GM06990 (cell line): ENCODE results near the gene PRDM9.
"Not testable (repeated sequence)": the region's sequence is repeated elsewhere in the genome, so short reads cannot be mapped to it uniquely, and the experiment has no call there.

ENCODE experiments used
- DNase-seq: peaks from one replicate; pipeline ENCODE4 v3.0.0-alpha.2; 2011; ENCODE audit not compliant: insufficient read length; ENCODE audit errors: extremely low read depth
- H3K27me3 ChIP-seq: replicated peaks from 2 replicates; pipeline ENCODE4 v1.6.0; 2011; ENCODE audit warnings: low read length; ENCODE audit not compliant: control insufficient read depth, insufficient read depth
- H3K36me3 ChIP-seq: 2 replicates; pipeline ENCODE4 v1.5.1; 2011; ENCODE audit warnings: low read length; ENCODE audit not compliant: control insufficient read depth, insufficient read depth
- H3K4me3 ChIP-seq: replicated peaks from 2 replicates; pipeline ENCODE4 v1.5.1; 2011; ENCODE audit warnings: low read depth, mild to moderate bottlenecking, control low read depth, low read length
- TF ChIP-seq, protein P1 (sequence below): IDR thresholded peaks from 2 replicates; pipeline ENCODE4 v1.5.1; 2011; ENCODE audit warnings: low read length, control low read depth, mild to moderate bottlenecking, inconsistent platforms; ENCODE audit not compliant: insufficient read depth, poor library complexity, severe bottlenecking

PRDM9 gene

DNA sequence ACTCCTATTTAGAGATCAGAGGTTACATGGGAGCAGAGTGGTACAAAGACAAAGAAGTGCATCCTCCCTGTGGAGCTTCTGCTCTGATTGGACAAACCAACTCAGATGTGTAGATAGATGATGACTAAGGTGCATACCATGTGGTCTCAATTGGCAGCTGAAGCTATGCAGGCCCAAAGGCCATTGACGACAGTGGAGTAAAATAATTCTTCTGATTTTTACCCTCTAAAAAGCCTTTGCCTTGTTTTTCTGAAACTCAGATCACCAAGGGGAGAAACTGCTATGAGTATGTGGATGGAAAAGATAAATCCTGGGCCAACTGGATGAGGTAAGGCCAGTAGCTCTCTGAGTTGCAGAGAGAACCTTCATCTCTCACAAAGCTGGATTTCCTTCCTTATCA, 15.6 kb downstream of the PRDM9 start:
- TF ChIP-seq, protein P1, sequence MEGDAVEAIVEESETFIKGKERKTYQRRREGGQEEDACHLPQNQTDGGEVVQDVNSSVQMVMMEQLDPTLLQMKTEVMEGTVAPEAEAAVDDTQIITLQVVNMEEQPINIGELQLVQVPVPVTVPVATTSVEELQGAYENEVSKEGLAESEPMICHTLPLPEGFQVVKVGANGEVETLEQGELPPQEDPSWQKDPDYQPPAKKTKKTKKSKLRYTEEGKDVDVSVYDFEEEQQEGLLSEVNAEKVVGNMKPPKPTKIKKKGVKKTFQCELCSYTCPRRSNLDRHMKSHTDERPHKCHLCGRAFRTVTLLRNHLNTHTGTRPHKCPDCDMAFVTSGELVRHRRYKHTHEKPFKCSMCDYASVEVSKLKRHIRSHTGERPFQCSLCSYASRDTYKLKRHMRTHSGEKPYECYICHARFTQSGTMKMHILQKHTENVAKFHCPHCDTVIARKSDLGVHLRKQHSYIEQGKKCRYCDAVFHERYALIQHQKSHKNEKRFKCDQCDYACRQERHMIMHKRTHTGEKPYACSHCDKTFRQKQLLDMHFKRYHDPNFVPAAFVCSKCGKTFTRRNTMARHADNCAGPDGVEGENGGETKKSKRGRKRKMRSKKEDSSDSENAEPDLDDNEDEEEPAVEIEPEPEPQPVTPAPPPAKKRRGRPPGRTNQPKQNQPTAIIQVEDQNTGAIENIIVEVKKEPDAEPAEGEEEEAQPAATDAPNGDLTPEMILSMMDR = no peak
- no peaks in the 10 kb centered on the region for H3K36me3 ChIP-seq
- no peaks in the 10 kb centered on the region for H3K27me3 ChIP-seq
- H3K4me3 ChIP-seq = no peak overlapping the region
- no peak for DNase-seq

DNA sequence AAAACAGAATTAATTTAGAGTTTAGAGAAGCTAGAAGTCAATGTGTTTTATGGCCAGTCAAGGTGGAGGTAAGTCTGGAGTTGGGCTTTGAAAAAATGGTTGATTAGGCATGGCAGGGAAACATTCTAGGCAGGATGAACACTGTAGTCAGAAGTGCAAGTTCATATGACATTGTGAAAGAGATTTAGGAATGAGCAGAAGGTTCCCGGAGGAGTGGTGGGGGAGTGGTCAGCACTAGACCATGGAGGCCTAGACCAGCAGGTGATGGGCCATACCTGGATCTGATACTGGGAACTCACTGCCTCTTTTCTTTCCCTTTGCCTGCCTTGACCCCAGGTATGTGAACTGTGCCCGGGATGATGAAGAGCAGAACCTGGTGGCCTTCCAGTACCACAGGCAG, 16.6 kb downstream of the PRDM9 start:
- no peaks in the 10 kb centered on the region for H3K36me3 ChIP-seq
- no peak for DNase-seq
- H3K27me3 ChIP-seq = no peaks in the 10 kb centered on the region
- TF ChIP-seq, protein P1 = no peak
- H3K4me3 ChIP-seq = no peak overlapping the region

DNA sequence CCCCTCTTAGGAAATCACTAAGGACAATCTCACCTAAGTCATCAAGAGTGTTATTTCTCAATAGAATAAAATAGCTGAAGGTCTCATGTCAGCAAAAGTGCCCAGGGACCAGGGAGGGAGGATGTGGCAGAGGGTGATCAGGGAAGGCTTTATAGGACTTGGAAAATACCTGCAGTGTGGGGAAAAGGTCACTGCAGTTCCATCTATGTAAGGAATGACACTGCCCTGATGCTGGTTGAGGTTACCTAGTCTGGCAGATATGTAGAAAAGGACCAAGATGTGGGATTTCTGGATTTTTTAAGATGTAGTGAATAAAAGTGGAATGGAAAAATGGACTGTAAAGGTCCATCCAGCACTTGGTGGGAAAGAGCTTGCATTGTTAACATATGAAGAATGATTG, 18.3 kb downstream of the PRDM9 start:
- DNase-seq = no peak
- H3K4me3 ChIP-seq = no peak overlapping the region
- TF ChIP-seq, protein P1 = no peak

DNA sequence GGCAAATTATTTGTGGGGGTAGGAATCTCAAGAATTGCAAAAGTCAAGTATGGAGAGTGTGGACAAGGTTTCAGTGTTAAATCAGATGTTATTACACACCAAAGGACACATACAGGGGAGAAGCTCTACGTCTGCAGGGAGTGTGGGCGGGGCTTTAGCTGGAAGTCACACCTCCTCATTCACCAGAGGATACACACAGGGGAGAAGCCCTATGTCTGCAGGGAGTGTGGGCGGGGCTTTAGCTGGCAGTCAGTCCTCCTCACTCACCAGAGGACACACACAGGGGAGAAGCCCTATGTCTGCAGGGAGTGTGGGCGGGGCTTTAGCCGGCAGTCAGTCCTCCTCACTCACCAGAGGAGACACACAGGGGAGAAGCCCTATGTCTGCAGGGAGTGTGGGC, 19.2 kb downstream of the PRDM9 start:
- DNase-seq, H3K36me3 ChIP-seq, H3K27me3 ChIP-seq, H3K4me3 ChIP-seq: not testable (repeated sequence)

More for the DNA sequence above, 18.3 kb downstream of the PRDM9 start:
- H3K27me3 ChIP-seq = no peaks in the 10 kb centered on the region
- H3K36me3 ChIP-seq = no peaks in the 10 kb centered on the region

DNA sequence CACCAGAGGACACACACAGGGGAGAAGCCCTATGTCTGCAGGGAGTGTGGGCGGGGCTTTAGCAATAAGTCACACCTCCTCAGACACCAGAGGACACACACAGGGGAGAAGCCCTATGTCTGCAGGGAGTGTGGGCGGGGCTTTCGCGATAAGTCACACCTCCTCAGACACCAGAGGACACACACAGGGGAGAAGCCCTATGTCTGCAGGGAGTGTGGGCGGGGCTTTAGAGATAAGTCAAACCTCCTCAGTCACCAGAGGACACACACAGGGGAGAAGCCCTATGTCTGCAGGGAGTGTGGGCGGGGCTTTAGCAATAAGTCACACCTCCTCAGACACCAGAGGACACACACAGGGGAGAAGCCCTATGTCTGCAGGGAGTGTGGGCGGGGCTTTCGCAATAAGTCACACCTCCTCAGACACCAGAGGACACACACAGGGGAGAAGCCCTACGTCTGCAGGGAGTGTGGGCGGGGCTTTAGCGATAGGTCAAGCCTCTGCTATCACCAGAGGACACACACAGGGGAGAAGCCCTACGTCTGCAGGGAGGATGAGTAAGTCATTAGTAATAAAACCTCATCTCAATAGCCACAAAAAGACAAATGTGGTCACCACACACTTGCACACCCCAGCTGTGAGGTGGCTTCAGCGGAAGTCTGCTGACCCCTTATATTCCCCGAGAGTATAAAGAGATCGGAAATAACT, 20.0 kb downstream of the PRDM9 start:
- not testable (repeated sequence) for DNase-seq, H3K27me3 ChIP-seq, H3K4me3 ChIP-seq, H3K36me3 ChIP-seq

DNA sequence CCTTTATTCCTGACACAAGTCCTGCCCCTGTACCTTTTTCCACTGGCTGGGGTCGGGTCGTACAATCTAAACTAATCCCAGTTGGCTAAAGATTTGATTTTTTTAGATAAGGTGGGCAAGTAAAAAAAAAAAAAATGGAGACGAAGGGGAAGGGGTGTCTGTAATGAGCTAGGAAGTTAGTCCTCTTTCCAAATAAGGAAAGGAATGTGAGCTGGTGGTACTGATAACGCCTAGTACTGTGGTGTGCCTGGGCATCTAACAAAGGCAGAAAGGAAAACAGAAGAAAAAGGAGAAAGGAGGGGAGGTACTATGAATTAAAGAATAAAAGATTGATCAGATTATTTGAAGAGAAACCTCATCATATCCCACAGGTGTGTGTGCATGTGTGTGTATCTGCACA, 21.3 kb downstream of the PRDM9 start:
- H3K36me3 ChIP-seq = no peaks in the 10 kb centered on the region
- no peak overlapping the region for H3K4me3 ChIP-seq
- DNase-seq = no peak
- no peaks in the 10 kb centered on the region for H3K27me3 ChIP-seq
- TF ChIP-seq, protein P1 = no peak

DNA sequence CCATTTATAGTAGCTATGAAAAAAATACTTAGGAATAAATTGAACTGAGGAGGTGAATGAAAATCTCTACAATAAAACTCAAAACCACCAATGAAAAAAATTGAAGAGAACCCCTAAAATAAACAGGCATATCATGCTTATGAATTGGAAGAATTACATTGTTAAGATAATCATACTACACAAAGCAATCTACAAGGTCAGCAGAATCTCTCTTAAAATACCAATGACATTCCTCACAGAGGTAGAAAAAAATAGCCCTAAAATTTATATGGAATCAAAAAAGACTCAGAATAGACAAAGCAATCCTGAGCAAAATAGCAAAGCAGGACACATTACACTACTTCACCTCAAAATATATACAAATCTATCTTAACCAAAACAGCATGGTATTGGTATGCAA, 23.2 kb downstream of the PRDM9 start:
- TF ChIP-seq, protein P1 = no peak
- Histone ChIP-seq H3K27me3 (no peaks in the 10 kb centered on the region), H3K36me3 (no peaks in the 10 kb centered on the region), H3K4me3 (no peak overlapping the region)
- DNase-seq = no peak
